Activated T-helper 17 cell treated with anti-CD3 and anti-CD28 coated beads, Interleukin-2, amount 50 U/mL, for 72 hours (primary cell): ENCODE results near the gene FABP3. TPM values are rescaled to one million over a fixed set of nuclear protein-coding genes. Genes with fewer than 3 reads are reported as not detected.
"Not testable (repeated sequence)": the region's sequence is repeated elsewhere in the genome, so short reads cannot be mapped to it uniquely, and the experiment has no call there.

ENCODE experiments used
- ATAC-seq: fragments of 150-1000 bp; cut with Tn5 transposase; replicated peaks from 2 replicates; pipeline ENCODE4 v1.10.0; 2021; ENCODE audit warnings: mild to moderate bottlenecking, moderate library complexity
- H3K27ac Mint-ChIP-seq: one replicate; pipeline ENCODE4 v1.8.0; 2022; ENCODE audit warnings: mixed read lengths
- H3K27me3 Mint-ChIP-seq: one replicate; pipeline ENCODE4 v1.8.0; 2022; ENCODE audit warnings: mixed read lengths
- H3K36me3 Mint-ChIP-seq: one replicate; pipeline ENCODE4 v1.8.0; 2022; ENCODE audit warnings: low read depth, mild to moderate bottlenecking, mixed read lengths
- H3K4me1 Mint-ChIP-seq: one replicate; pipeline ENCODE4 v1.8.0; 2022; ENCODE audit warnings: mixed read lengths
- H3K4me3 Mint-ChIP-seq: one replicate; pipeline ENCODE4 v1.8.0; 2022; ENCODE audit warnings: mild to moderate bottlenecking, mixed read lengths
- H3K9me3 Mint-ChIP-seq: one replicate; pipeline ENCODE4 v1.8.0; 2022; ENCODE audit warnings: mixed read lengths
- total RNA-seq, 2 donors: library from RNA; stranded (reverse); gene quantifications; one replicate each; pipeline ENCODE4 v1.2.3, GENCODE V29; 2022

FABP3 gene
- total RNA-seq, 2 donors from 2014 or later = not detected

DNA sequence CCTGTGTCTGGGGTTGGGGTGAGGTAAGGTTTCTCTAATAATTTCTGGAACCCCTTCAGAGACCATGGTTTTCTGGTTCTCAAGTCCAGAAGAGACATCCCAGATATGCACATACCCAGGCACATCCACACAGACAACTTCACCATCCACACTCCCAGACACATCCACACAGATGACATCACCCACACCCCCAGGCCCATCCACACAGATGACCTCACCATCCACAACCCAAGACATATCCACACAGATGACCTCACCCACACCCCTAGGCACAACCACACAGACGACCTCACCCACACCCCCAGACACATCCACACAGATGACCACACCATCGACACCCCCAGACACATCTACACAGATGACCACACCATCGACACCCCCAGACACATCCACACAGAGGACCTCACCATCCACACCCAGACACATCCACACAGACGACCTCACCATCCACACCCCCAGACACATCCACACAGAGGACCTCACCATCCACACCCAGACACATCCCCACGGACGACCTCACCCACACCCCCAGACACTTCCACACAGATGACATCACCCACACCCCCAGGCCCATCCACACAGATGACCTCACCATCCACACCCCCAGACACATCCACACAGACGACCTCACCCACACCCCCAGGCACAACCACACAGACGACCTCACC lies 13.8 kb upstream of the FABP3 start:
- H3K36me3 Mint-ChIP-seq, H3K9me3 Mint-ChIP-seq, H3K4me1 Mint-ChIP-seq, ATAC-seq, H3K27ac Mint-ChIP-seq, H3K4me3 Mint-ChIP-seq: not testable (repeated sequence)
- peaks cover 30% of the 10 kb centered on the region for H3K27me3 Mint-ChIP-seq

DNA sequence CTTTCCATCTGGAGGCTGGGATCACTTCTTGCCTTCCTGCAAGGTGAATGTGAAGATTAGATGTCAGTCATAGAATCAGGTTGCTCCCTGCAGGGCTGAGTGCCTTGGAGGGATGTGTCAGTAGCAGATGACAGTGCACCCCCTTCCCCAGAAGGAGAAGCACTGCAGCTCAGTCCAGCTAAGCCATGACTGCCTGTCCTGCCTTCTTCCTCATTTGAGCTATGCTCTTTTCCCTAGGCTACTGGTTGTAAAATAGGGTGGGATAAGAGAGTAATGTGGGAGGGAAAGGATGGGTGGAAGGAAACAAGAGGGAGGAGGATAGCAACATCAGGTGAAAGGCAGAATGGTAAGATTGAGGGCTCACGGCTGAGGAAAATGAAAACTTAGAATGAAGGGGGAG lies 11.1 kb upstream of the FABP3 start:
- no peaks in the 10 kb centered on the region for H3K36me3 Mint-ChIP-seq
- H3K4me3 Mint-ChIP-seq = no peak overlapping the region
- H3K27ac Mint-ChIP-seq = no peak overlapping the region
- H3K9me3 Mint-ChIP-seq = no peaks in the 10 kb centered on the region
- H3K27me3 Mint-ChIP-seq = peaks cover 30% of the 10 kb centered on the region
- peaks cover 5% of the 10 kb centered on the region for H3K4me1 Mint-ChIP-seq
- ATAC-seq = no peak

DNA sequence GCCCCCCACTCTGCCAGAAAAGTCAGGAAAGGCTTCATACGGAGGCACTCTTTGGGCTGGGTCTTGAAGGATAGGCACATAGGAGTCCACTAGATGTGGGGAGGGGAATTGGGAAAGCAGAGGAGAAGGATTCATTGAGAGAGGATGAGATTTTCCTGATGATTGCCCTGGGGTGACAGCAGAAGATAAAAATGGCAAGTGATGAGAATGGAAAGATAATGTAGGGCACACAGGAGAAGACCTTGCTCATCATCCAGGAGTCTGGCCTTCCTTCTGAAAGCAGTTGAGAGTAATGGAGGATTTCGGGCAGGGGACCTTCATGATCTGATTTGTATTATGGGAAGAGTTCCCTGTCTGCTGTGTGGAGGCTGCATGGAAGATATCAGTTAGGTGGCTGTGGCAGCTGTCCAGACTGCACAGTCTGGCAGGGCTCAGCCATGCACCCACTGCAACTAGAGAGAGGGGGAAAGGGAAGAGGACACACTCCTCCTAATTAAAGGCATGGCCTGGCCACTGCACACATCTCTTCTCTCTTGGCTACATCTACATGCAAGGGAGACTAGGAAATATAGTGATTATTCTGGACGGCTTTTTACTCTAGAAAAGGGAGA lies 9.6 kb upstream of the FABP3 start:
- Mint-ChIP-seq H3K36me3 (no peaks in the 10 kb centered on the region), H3K4me1 (peaks cover 1% of the 10 kb centered on the region), H3K4me3 (no peak overlapping the region), H3K9me3 (no peaks in the 10 kb centered on the region), H3K27me3 (peaks cover 26% of the 10 kb centered on the region), H3K27ac (no peak overlapping the region)
- no peak for ATAC-seq

DNA sequence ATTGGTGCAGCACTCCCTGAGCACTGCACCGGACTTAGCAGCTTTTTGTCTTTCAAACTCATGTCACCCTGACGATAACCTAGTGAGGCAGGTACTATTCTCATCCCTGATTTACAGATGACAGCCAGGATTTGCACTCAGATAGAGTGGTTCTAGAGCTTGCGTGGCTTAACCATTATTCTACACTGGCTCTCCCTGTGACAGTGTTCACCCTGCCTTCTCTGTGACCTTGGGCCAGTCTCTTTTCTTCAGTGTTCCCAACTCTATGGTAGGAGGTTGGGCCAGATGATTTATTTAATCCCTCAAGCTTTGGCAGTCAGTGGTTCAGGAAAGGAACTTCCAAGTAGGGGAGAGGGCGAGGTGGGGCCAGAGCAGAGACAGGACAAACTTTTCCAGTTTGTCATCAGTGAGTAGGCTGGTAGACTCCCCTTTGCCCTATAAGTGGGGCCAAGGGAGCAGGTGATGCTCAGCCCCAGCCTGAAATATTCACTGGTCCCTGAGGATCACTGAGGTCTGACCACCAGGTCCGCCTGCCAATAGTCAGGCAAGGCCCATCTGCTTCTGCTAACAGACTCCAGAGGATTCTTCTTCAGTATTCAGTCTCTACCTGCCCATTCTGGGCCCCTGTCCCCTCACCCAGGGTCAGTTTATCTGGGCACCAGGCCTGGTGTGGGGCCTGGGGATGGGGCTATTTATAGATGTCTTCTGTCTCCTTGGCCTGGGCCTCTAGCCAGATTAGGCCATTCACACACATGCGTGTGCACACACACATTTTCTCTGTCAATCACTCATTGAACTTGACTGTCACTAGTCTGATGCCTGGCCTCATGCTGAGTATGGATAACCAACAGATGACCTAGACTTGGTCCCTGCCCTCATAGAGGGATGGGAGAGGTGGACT lies 8.8 kb upstream of the FABP3 start:
- H3K4me3 Mint-ChIP-seq = no peak overlapping the region
- H3K4me1 Mint-ChIP-seq = no peaks in the 10 kb centered on the region
- no peak overlapping the region for H3K27ac Mint-ChIP-seq
- H3K9me3 Mint-ChIP-seq = no peaks in the 10 kb centered on the region
- H3K27me3 Mint-ChIP-seq = peaks cover 18% of the 10 kb centered on the region
- no peaks in the 10 kb centered on the region for H3K36me3 Mint-ChIP-seq
- ATAC-seq = no peak

DNA sequence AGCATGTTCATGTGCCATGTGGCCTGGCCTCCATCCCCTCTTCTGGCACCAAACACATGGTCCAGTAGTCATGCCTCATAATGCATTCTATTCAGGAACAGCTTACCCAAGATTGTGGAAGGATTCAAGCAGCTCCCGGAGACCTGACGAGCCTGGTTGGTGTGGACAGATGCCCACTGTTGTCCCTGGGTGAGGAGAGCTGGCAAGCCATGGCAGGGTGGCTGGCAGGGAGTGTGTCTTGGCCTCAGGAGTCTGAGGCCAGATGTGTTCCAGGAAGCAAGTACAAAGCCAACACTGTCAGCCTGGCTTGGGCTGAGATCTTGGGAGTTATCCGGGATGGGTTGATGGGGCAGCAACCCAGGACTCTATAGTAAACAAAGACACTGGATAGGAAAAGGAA lies 7.3 kb upstream of the FABP3 start:
- Mint-ChIP-seq H3K27me3 (peaks cover 9% of the 10 kb centered on the region), H3K4me1 (no peaks in the 10 kb centered on the region), H3K36me3 (no peaks in the 10 kb centered on the region), H3K4me3 (no peak overlapping the region), H3K9me3 (no peaks in the 10 kb centered on the region), H3K27ac (no peak overlapping the region)
- no peak for ATAC-seq

DNA sequence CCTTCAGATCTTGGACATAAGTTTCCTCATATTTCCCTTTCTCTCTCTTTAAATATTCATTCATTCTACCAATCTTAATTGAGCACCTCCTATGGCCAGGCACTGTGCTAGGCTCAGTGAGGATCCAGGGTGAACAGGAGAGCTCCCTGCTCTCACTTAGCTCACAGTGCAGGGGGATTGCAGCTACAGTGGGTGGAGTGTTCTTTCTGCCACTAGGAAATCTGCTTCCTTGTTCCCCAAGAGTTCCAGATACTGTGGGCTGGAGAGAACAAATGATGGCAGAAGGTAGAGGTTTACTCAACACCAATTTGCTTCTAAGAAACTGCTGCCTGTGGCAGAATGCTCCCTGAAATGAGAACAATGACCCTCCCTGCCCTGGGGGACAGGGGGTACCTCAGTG lies 5.1 kb upstream of the FABP3 start:
- H3K9me3 Mint-ChIP-seq = no peaks in the 10 kb centered on the region
- no peak overlapping the region for H3K27ac Mint-ChIP-seq
- ATAC-seq = no peak
- no peak overlapping the region for H3K4me3 Mint-ChIP-seq
- H3K27me3 Mint-ChIP-seq = peaks cover 9% of the 10 kb centered on the region
- H3K4me1 Mint-ChIP-seq = no peaks in the 10 kb centered on the region
- no peaks in the 10 kb centered on the region for H3K36me3 Mint-ChIP-seq

DNA sequence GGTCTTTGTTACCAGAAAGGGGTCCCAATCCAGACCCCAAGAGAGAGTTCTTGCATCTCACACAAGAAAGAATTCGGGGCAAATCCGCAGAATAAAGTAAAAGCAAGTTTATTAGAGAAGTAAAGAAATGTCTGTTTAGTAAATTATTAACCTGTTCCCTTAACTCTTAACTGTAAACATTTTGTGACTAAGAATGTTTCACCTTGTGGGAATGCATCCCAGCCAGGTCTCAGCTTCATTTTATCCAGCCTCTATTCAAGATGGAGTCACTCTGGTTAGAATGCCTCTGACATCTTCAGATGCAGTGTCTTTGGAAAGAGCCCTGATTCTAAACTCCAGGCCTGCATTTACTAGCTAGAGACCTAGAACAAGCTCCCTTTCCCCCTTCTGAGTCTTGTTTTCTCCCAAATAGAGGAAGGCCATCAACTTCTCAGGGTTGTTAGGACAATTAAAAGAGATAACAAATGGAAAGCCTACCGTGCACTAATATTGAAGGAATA lies 4.5 kb upstream of the FABP3 start:
- no peak for ATAC-seq

DNA sequence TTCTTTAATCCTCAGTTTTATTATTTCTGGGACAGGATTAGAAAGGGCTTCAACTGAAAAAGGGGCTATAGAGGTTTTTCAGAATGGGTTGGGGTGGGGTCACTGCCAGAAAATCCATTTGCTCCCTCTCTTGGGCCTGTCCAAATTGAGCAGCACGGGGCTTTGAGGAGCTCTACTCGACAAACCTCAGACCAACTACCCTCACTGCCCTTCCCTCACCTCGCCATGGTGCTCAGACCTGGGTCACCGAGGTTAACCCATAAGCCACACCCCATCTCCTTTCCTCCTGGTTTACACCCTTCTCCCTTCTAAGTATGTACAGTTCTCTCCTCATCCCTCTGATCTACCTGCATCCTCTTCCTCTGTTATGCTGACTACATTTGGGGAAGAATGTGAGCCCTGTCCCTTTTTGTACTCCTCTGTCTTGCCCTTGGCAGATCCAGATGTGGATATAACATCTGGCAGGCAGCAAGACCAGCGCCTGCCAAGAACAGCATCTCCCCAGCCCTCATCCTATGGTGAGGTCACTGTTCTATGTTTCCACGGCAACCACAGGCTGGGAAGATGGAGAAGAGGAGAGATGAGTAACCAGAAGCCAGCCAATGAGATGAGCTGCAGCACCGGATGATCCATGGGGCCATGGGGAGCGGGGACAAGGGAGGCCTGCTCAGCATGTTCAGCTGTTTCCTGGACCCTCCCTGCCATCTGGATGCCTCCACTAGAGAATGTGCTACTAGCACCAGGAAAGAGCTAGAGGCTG lies 3.7 kb upstream of the FABP3 start:
- no peaks in the 10 kb centered on the region for H3K36me3 Mint-ChIP-seq
- no peaks in the 10 kb centered on the region for H3K9me3 Mint-ChIP-seq
- H3K4me3 Mint-ChIP-seq = no peak overlapping the region
- H3K27me3 Mint-ChIP-seq = peaks cover 8% of the 10 kb centered on the region
- no peak for ATAC-seq
- no peak overlapping the region for H3K27ac Mint-ChIP-seq
- peaks cover 10% of the 10 kb centered on the region for H3K4me1 Mint-ChIP-seq

More for the DNA sequence above, 4.5 kb upstream of the FABP3 start:
- Mint-ChIP-seq H3K4me3 (no peak overlapping the region), H3K4me1 (peaks cover 4% of the 10 kb centered on the region), H3K36me3 (no peaks in the 10 kb centered on the region), H3K27me3 (peaks cover 9% of the 10 kb centered on the region), H3K9me3 (no peaks in the 10 kb centered on the region), H3K27ac (no peak overlapping the region)

DNA sequence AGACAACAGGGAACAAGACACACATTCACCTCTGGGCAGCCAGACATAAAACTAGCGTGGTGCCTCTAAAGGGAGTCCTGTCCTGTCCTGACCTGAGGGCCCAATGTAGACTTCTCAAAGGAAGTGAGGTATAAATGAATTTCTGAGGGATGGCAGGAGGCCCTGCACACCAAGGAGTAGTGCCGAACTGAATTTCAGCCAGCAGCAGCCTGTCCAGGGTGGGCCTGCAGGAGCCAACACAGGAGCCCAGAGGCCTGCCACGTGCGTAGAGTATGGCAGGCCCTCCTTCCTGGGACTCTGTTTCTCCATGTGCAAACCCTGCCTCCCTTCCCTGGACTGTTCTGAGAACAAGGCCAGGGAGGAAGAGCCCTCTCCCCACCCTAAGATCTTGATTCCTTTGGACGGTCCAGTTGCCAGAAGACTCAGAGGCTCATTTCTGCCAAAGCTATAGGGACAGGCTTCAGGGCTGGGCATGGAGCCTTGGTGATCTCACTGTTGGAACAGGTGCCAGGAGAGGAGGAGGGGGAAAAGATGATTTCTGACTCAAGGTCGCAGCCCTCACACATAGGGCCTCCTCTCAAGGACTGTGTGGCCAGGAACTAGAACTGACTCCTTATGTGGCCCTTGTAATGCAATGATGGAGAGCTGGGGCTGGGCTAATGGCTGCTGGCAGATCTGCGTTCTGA lies 1.8 kb upstream of the FABP3 start:
- Mint-ChIP-seq H3K4me1 (peaks cover 10% of the 10 kb centered on the region), H3K4me3 (peak overlapping the region; percentile 72), H3K27me3 (peaks cover 8% of the 10 kb centered on the region), H3K27ac (no peak overlapping the region), H3K9me3 (no peaks in the 10 kb centered on the region), H3K36me3 (no peaks in the 10 kb centered on the region)
- no peak for ATAC-seq

DNA sequence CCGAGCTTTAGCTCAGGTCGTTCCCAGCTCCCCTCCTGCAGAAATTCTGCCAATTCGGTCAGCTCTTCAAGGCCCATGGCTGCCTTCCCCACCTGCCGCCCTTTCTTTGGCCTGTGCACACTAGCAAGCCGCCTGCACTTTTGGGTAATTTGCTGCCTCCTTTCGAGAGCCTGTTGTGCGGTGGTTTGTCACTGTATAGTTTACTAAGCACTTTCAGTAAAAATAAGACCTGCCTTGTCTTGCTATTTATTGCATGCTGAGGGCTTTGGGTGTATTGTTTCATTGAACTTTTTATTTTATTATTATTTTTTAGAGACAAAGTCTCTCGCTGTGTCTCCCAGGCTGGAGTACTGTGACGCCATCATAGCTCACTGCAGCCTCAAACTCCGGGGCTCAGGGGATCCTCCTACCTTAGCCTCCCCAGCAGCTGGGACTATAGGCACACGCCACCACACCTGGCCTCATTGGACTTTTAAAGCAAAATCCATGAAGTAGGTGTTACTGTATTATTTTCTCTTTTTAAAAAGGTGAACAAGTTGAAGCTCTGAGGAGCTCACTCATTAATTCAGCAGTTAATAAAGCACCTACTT lies 1.1 kb upstream of the FABP3 start:
- Mint-ChIP-seq H3K4me1 (peaks cover 10% of the 10 kb centered on the region), H3K27ac (peak overlapping the region; percentile 36), H3K36me3 (no peaks in the 10 kb centered on the region), H3K27me3 (peaks cover 8% of the 10 kb centered on the region), H3K4me3 (peak overlapping the region; percentile 72), H3K9me3 (no peaks in the 10 kb centered on the region)
- peak; percentile 39 for ATAC-seq

DNA sequence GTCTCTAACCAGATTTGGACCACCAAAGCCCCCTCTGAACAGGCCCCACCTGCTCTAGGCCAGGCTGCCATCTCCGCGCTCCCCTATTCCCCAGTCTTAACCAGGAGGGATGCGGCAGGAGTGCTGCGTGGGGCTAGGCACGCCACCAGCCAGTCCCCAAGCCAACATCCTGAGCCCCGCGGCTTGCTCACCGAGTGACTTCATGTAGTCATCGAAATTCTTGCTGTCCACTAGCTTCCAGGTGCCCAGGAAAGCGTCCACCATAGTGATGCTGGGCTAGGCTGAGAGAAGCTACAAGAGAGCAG lies 173 bp downstream of the FABP3 start:
- Mint-ChIP-seq H3K4me1 (peaks cover 10% of the 10 kb centered on the region), H3K36me3 (no peaks in the 10 kb centered on the region), H3K4me3 (peak overlapping the region; percentile 72), H3K9me3 (no peaks in the 10 kb centered on the region), H3K27ac (no peak overlapping the region), H3K27me3 (peaks cover 8% of the 10 kb centered on the region)
- peak; percentile 9 for ATAC-seq

DNA sequence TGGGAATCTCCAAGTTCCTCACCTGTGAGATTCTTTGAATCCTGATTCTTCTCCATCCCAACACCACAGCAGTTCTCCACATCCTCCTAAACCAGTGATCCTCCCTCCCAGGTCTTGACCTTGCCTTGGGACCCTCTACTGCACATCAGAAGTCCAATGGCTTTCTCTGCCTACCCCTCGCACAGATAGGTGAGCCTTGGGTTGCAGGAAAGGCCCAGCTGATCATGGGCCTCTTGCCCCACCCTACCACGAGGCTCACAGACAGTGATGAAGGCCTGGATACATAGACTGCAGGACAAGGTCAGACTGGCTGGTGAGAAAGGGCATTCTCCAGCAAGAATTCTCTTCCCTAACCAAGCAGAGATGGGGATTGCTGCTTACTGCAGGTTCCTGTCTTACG lies 825 bp downstream of the FABP3 start:
- H3K27me3 Mint-ChIP-seq = peaks cover 8% of the 10 kb centered on the region
- no peak for ATAC-seq
- H3K4me1 Mint-ChIP-seq = peaks cover 10% of the 10 kb centered on the region
- H3K4me3 Mint-ChIP-seq = peak overlapping the region; percentile 72
- H3K9me3 Mint-ChIP-seq = no peaks in the 10 kb centered on the region
- H3K36me3 Mint-ChIP-seq = no peaks in the 10 kb centered on the region
- no peak overlapping the region for H3K27ac Mint-ChIP-seq

DNA sequence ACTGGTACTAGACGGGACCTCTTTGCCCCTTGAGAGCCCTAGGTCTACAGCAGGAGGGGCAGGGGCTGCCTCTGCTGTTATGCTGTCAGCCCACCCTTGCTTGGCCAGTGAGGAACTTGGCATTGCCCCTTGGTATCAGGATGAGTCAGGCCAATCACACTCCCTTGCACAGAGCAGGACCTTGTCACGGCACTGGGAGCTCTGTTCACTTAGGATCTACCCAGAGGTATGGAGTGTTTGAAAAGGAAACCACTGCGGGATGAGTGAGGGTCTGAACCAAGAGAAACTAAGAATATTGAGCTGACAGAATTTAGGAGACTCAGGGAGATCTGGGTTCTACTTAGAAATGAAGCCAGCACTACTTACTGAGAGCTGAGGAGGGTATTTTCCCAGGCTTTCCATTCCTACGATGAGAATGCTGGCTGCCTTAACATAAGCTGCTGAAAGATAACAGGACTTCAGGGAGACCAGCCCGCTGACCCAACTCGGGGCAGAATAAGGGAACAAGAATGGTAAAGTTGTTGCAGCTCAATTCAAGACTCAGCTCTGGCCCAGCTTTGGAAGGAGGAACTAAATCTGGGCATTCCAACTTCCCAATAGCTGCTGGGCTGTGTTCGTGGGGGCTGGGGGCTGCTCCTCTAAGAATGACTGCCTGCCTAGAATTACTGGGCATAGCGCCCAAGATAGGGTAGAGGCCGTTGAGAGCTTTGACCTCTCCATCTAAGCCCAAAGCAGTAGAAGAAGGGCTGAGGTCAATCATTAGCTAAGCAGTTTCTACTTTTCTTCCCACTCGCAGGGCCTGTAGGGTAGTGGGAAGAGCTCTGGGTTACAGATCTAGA lies 1.5 kb downstream of the FABP3 start:
- Mint-ChIP-seq H3K4me1 (peaks cover 10% of the 10 kb centered on the region), H3K27ac (no peak overlapping the region), H3K27me3 (peaks cover 8% of the 10 kb centered on the region), H3K36me3 (no peaks in the 10 kb centered on the region), H3K9me3 (no peaks in the 10 kb centered on the region), H3K4me3 (no peak overlapping the region)
- ATAC-seq = no peak
